Mesenchymal stem cell (in vitro differentiated cells and primary cell): Measurements from ENCODE around the gene NFKBIB.

Experiments
- DNase-seq: peaks from one replicate; pipeline ENCODE4 v3.0.0-alpha.2; 2013
- H2AFZ ChIP-seq: one replicate; pipeline ENCODE4 v1.6.1; 2013; ENCODE audit warnings: low read depth, mild to moderate bottlenecking, control low read depth, inconsistent platforms, low read length, moderate library complexity
- H2AK5ac ChIP-seq: 2 replicates; pipeline ENCODE4 v1.6.1; 2013; ENCODE audit warnings: low read length, moderate library complexity, mild to moderate bottlenecking, inconsistent platforms; ENCODE audit not compliant: severe bottlenecking
- H2BK120ac ChIP-seq: one replicate; pipeline ENCODE4 v1.6.1; 2013; ENCODE audit warnings: low read depth, mild to moderate bottlenecking, inconsistent platforms, low read length, moderate library complexity
- H2BK12ac ChIP-seq, 2 experiments: one replicate each; pipeline ENCODE4 v1.6.1; 2013; ENCODE audit warnings: inconsistent platforms in 2 of 2, low read length in 2 of 2, mild to moderate bottlenecking in 2 of 2, moderate library complexity in 2 of 2, control low read depth in 1 of 2
- H2BK15ac ChIP-seq: one replicate; pipeline ENCODE4 v1.6.1; 2013; ENCODE audit warnings: mild to moderate bottlenecking, low read depth, inconsistent platforms; ENCODE audit not compliant: poor library complexity, severe bottlenecking
- H2BK5ac ChIP-seq: 2 replicates; pipeline ENCODE4 v1.6.1; 2013; ENCODE audit warnings: low read depth, mild to moderate bottlenecking, low read length, control low read depth, inconsistent platforms; ENCODE audit not compliant: poor library complexity, severe bottlenecking
- H3K14ac ChIP-seq, 2 experiments: one replicate each; pipeline ENCODE4 v1.6.1; 2013; ENCODE audit warnings: inconsistent platforms in 2 of 2, low read length in 2 of 2, control low read depth in 1 of 2, mild to moderate bottlenecking in 1 of 2, moderate library complexity in 1 of 2
- H3K18ac ChIP-seq, 2 experiments: one replicate each; pipeline ENCODE4 v1.6.1; 2013; ENCODE audit warnings: inconsistent platforms in 2 of 2, low read length in 2 of 2, control low read depth in 1 of 2, low read depth in 1 of 2, mild to moderate bottlenecking in 1 of 2
- H3K23ac ChIP-seq, 2 experiments: one replicate each; pipeline ENCODE4 v1.6.1; 2013; ENCODE audit warnings: inconsistent platforms in 2 of 2, low read length in 2 of 2, mild to moderate bottlenecking in 2 of 2, moderate library complexity in 2 of 2, control low read depth in 1 of 2
- H3K27ac ChIP-seq: 2 replicates; pipeline ENCODE4 v1.5.1; 2013; ENCODE audit warnings: mild to moderate bottlenecking, moderate library complexity, low read length, control low read depth, inconsistent platforms; ENCODE audit not compliant: poor library complexity, severe bottlenecking
- H3K27me3 ChIP-seq, 2 experiments: 2 replicates each; pipeline versions ENCODE4 v1.6.1 to v1.7.0; 2013; ENCODE audit warnings: low read length in 2 of 2, mild to moderate bottlenecking in 2 of 2, moderate library complexity in 2 of 2, control low read depth in 1 of 2, inconsistent platforms in 1 of 2; ENCODE audit not compliant: control insufficient read depth in 1 of 2, insufficient read depth in 1 of 2
- H3K36me3 ChIP-seq, 2 experiments: 2 replicates each; pipeline versions ENCODE4 v1.6.1 to v1.7.0; 2013; ENCODE audit warnings: low read length in 2 of 2, control low read depth in 1 of 2, inconsistent platforms in 1 of 2, low read depth in 1 of 2, mild to moderate bottlenecking in 1 of 2; ENCODE audit not compliant: insufficient read depth in 2 of 2, control insufficient read depth in 1 of 2
- H3K4ac ChIP-seq, 2 experiments: one replicate each; pipeline ENCODE4 v1.6.1; 2013; ENCODE audit warnings: inconsistent platforms in 2 of 2, low read length in 2 of 2, mild to moderate bottlenecking in 2 of 2, moderate library complexity in 2 of 2, control low read depth in 1 of 2, low read depth in 1 of 2
- H3K4me1 ChIP-seq: 2 replicates; pipeline ENCODE4 v1.6.1; 2013; ENCODE audit warnings: low read depth, low read length, control low read depth; ENCODE audit not compliant: control insufficient read depth, insufficient read depth
- H3K4me2 ChIP-seq: 2 replicates; pipeline ENCODE4 v1.6.1; 2013; ENCODE audit warnings: low read length, mild to moderate bottlenecking, inconsistent platforms; ENCODE audit not compliant: poor library complexity, severe bottlenecking
- H3K4me3 ChIP-seq, 2 experiments: 2 replicates each; pipeline versions ENCODE4 v1.5.1 to v1.7.0; 2013; ENCODE audit warnings: low read length in 2 of 2, mild to moderate bottlenecking in 2 of 2, control low read depth in 1 of 2, low read depth in 1 of 2; ENCODE audit not compliant: insufficient read depth in 1 of 2
- H3K79me1 ChIP-seq: replicated peaks from 2 replicates; pipeline ENCODE4 v1.6.1; 2013; ENCODE audit warnings: mild to moderate bottlenecking, control low read depth, low read length, inconsistent platforms; ENCODE audit not compliant: poor library complexity, severe bottlenecking
- H3K9ac ChIP-seq: 2 replicates; pipeline ENCODE4 v1.7.0; 2013; ENCODE audit warnings: mild to moderate bottlenecking, low read length, moderate library complexity
- H3K9me3 ChIP-seq: 2 replicates; pipeline ENCODE4 v1.7.0; 2013; ENCODE audit warnings: mild to moderate bottlenecking, low read length; ENCODE audit not compliant: control insufficient read depth
- H4K8ac ChIP-seq: one replicate; pipeline ENCODE4 v1.6.1; 2013; ENCODE audit warnings: inconsistent platforms, mild to moderate bottlenecking, low read length, moderate library complexity
- H4K91ac ChIP-seq: one replicate; pipeline ENCODE4 v1.6.1; 2013; ENCODE audit warnings: mild to moderate bottlenecking, low read length, inconsistent platforms
- WGBS: methylation state at CpG from one replicate; pipeline ENCODE4 v1.1.7; 2013; ENCODE audit warnings: mixed read lengths; 5-methylcytosine and 5-hydroxymethylcytosine counted together

Gene NFKBIB

GRCh38 chr19:38919837-38920601 is 20.2 kb downstream of the NFKBIB start:
- no peak overlapping the region for H2BK15ac ChIP-seq
- H4K91ac ChIP-seq, result no peak overlapping the region
- H3K4ac ChIP-seq, result no peak overlapping the region
- no peak overlapping the region for H2AFZ ChIP-seq
- H3K27ac ChIP-seq, result no peak overlapping the region
- H2BK12ac ChIP-seq, result no peak overlapping the region
- no peak overlapping the region for H3K14ac ChIP-seq
- no peaks in the 10 kb centered on the region for H3K27me3 ChIP-seq
- H3K4me1 ChIP-seq, result no peaks in the 10 kb centered on the region
- H2BK5ac ChIP-seq, result no peak overlapping the region
- no peak overlapping the region for H2BK120ac ChIP-seq
- H3K79me1 ChIP-seq, result no peaks in the 10 kb centered on the region
- H3K18ac ChIP-seq, result no peak overlapping the region
- H3K9ac ChIP-seq, result peak overlapping the region; percentile 6
- WGBS, result 90% methylated on average over 19 of the region's 21 CpGs
- no peak overlapping the region for H3K23ac ChIP-seq
- H4K8ac ChIP-seq, result no peak overlapping the region
- no peak overlapping the region for H3K4me3 ChIP-seq
- no peaks in the 10 kb centered on the region for H3K9me3 ChIP-seq
- DNase-seq, result no peak
- H2AK5ac ChIP-seq, result no peak overlapping the region
- H3K4me2 ChIP-seq, result no peak overlapping the region
- H3K36me3 ChIP-seq, result peaks cover 24 to 53% of the 10 kb centered on the region in 2 experiments

GRCh38 chr19:38920602-38921419 is 21.0 kb downstream of the NFKBIB start:
- Histone ChIP-seq H3K36me3 (peaks cover 31 to 57% of the 10 kb centered on the region in 2 experiments), H3K4me3 (no peak overlapping the region)
- WGBS, result 87% methylated on average over 13 of the region's 14 CpGs

GRCh38 chr19:38921420-38922274 is 21.9 kb downstream of the NFKBIB start:
- 95% methylated on average over 19 of the region's 20 CpGs for WGBS
- Histone ChIP-seq H2AFZ (no peak overlapping the region), H3K36me3 (peaks cover 35 to 62% of the 10 kb centered on the region in 2 experiments), H3K27me3 (no peaks in the 10 kb centered on the region), H2AK5ac (no peak overlapping the region), H3K23ac (no peak overlapping the region), H4K91ac (no peak overlapping the region), H2BK120ac (no peak overlapping the region), H2BK5ac (no peak overlapping the region), H4K8ac (no peak overlapping the region), H2BK12ac (no peak overlapping the region), H3K18ac (no peak overlapping the region), H3K14ac (no peak overlapping the region), H3K4me2 (no peak overlapping the region), H2BK15ac (no peak overlapping the region), H3K79me1 (peaks cover 5% of the 10 kb centered on the region), H3K9me3 (no peaks in the 10 kb centered on the region), H3K4me3 (no peak overlapping the region), H3K4me1 (no peaks in the 10 kb centered on the region), H3K27ac (no peak overlapping the region), H3K9ac (no peak overlapping the region), H3K4ac (no peak overlapping the region)
- no peak for DNase-seq

More at GRCh38 chr19:38920602-38921419, 21.0 kb downstream of the NFKBIB start:
- Histone ChIP-seq H3K27me3 (no peaks in the 10 kb centered on the region), H2BK15ac (no peak overlapping the region), H4K8ac (no peak overlapping the region), H3K79me1 (no peaks in the 10 kb centered on the region), H3K4me1 (no peaks in the 10 kb centered on the region), H2AK5ac (no peak overlapping the region), H3K9me3 (no peaks in the 10 kb centered on the region), H2BK120ac (no peak overlapping the region), H3K4ac (no peak overlapping the region), H3K9ac (no peak overlapping the region), H2AFZ (no peak overlapping the region), H2BK12ac (no peak overlapping the region), H4K91ac (no peak overlapping the region), H3K27ac (no peak overlapping the region), H3K14ac (peak overlapping the region in 1 of 2 experiments; percentile 16), H3K18ac (no peak overlapping the region), H3K23ac (no peak overlapping the region), H3K4me2 (no peak overlapping the region), H2BK5ac (no peak overlapping the region)
- DNase-seq, result no peak
